Measurements from ENCODE around the gene USP4. TPM values are rescaled to one million over a fixed set of nuclear protein-coding genes. Genes with fewer than 3 reads are reported as not detected.
A peak's percentile ranks its signal among the peaks of the same experiment; 100 is the strongest.

The USP4 gene
- total RNA-seq, 1 experiment from 2014 or later, result 54.1 TPM

DNA sequence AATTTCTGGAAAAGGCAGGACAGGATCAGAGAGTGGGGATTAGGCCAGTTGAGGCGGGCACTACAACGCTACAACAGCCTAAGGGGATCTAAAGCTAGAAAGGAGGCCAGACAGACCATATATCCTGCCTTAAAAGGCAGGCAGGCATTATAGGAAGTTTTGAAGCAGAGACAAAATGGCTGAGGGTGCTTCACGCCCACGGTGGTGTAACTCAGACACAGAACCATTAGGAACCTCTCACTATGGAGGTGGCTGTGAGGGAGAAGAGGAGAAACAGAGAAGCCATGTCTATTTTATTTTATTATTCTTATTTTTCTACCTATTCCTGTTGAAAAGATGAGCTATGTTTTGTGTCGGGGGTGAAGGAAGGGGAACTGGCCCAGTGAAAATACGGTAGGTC, 2.1 kb upstream of the USP4 start:
- intact Hi-C loops (cut with micrococcal nuclease), result loop anchor here (2.0 kb wide), 1 partner anchor 17 kb away; the partner anchor contains the start of gene GPX1
- no peak for DNase-seq (ENCODE audit: unreplicated experiment)
- CTCF ChIA-PET, result interaction anchor here (0.6 to 0.7 kb wide), 2 partner anchors 8 to 103 kb away, joined by 4 read pairs; no protein-coding TSS in a partner anchor
- H3K9me3 Mint-ChIP-seq (ENCODE audit: unreplicated experiment), result no peaks in the 10 kb centered on the region
- no peak overlapping the region for H3K4me3 Mint-ChIP-seq (ENCODE audit: unreplicated experiment)
- H3K4me1 Mint-ChIP-seq (ENCODE audit: insufficient read depth, unreplicated experiment), result peaks cover 28% of the 10 kb centered on the region
- TF ChIP-seq, protein P1, sequence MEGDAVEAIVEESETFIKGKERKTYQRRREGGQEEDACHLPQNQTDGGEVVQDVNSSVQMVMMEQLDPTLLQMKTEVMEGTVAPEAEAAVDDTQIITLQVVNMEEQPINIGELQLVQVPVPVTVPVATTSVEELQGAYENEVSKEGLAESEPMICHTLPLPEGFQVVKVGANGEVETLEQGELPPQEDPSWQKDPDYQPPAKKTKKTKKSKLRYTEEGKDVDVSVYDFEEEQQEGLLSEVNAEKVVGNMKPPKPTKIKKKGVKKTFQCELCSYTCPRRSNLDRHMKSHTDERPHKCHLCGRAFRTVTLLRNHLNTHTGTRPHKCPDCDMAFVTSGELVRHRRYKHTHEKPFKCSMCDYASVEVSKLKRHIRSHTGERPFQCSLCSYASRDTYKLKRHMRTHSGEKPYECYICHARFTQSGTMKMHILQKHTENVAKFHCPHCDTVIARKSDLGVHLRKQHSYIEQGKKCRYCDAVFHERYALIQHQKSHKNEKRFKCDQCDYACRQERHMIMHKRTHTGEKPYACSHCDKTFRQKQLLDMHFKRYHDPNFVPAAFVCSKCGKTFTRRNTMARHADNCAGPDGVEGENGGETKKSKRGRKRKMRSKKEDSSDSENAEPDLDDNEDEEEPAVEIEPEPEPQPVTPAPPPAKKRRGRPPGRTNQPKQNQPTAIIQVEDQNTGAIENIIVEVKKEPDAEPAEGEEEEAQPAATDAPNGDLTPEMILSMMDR (IDR thresholded peaks at IDR 0.05; ENCODE audit: unreplicated experiment), result no peak
- BruUV-seq (replicated peaks), result no TSS peak
- POLR2A ChIA-PET, result interaction anchor here (0.7 to 1.2 kb wide), 2 partner anchors 9 to 16 kb away, joined by 4 to 5 read pairs; no protein-coding TSS in a partner anchor
- no peak overlapping the region for H3K27ac Mint-ChIP-seq (ENCODE audit: low read depth, unreplicated experiment)
- H3K36me3 Mint-ChIP-seq (ENCODE audit: insufficient read depth, unreplicated experiment), result no peaks in the 10 kb centered on the region
- H3K27me3 Mint-ChIP-seq (ENCODE audit: insufficient read depth, unreplicated experiment), result no peaks in the 10 kb centered on the region

DNA sequence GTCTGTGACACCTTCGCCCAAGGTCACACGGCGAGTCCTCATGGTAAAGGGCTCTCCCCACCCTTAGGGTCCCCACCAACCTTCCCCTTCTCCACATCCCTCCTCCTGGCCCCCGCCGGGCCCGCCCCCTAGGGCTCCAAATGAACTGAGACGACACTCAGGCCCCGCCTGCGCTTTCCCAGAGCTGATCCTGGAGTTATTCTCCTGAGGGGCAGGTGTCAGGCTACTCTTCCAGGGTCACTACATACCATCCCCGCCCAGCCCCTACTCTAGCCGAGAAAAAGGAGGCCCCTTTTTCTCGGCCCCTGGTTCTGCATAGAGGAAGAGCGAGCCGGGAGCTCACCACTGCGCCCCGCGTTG, 292 bp downstream of the USP4 start:
- ChIA-PET POLR2A (interaction anchor here (0.6 to 3.5 kb wide), 28 partner anchors 8 to 1864 kb away, joined by 3 to 74 read pairs (median 7); partner anchors contain the start of genes ARIH2, DAG1, GPX1 and IMPDH2), CTCF (interaction anchor here (0.6 to 2.1 kb wide), 19 partner anchors 12 to 227 kb away, joined by 3 to 12 read pairs (median 5); partner anchors contain the start of gene CCDC71)
- BruUV-seq (replicated peaks), result no TSS peak
- Mint-ChIP-seq H3K4me1 (ENCODE audit: insufficient read depth, unreplicated experiment) (peaks cover 16% of the 10 kb centered on the region), H3K9me3 (ENCODE audit: unreplicated experiment) (no peaks in the 10 kb centered on the region), H3K36me3 (ENCODE audit: insufficient read depth, unreplicated experiment) (peaks cover 20% of the 10 kb centered on the region), H3K4me3 (ENCODE audit: unreplicated experiment) (peak overlapping the region; percentile 96), H3K27me3 (ENCODE audit: insufficient read depth, unreplicated experiment) (no peaks in the 10 kb centered on the region), H3K27ac (ENCODE audit: low read depth, unreplicated experiment) (peak overlapping the region; percentile 87)
- intact Hi-C loops (cut with micrococcal nuclease), result no loop called here
- no peak for DNase-seq (ENCODE audit: unreplicated experiment)
- TF ChIP-seq, protein P1 (IDR thresholded peaks at IDR 0.05; ENCODE audit: unreplicated experiment), result no peak

DNA sequence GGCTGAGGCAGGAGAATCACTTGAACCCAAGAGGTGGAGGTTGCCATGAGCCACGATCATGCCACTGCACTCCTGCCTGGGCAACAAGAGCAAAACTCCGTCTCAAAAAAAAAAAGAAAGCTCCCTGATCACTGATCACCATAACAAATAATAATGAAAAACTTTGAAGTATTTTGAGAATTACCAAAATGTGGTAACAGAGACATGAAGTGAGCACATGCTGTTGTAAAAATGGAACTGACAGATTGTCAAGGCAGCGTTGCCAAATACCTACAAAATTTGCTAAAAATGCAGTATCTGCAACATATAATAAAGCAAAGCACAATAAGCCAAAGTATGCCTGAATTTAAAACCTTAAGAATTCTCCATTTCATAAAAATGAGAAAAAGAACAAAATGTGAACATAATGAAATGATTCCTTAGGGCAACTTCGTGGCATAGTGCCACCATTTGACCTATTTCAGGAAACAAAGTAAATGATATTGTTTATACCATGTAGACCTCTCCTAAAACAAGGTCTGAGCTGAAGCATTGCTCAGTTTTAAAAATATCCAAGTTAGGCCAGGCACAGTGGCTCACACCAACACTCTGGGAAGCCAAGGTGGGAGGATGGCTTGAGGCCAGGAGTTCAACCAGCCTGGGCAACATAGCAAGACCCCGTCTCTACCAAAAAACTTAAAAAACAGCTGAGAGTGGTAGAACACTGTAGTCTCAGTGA, 5.8 kb downstream of the USP4 start:
- TF ChIP-seq, protein P1 (IDR thresholded peaks at IDR 0.05; ENCODE audit: unreplicated experiment), result no peak
- no peaks in the 10 kb centered on the region for H3K27me3 Mint-ChIP-seq (ENCODE audit: insufficient read depth, unreplicated experiment)

DNA sequence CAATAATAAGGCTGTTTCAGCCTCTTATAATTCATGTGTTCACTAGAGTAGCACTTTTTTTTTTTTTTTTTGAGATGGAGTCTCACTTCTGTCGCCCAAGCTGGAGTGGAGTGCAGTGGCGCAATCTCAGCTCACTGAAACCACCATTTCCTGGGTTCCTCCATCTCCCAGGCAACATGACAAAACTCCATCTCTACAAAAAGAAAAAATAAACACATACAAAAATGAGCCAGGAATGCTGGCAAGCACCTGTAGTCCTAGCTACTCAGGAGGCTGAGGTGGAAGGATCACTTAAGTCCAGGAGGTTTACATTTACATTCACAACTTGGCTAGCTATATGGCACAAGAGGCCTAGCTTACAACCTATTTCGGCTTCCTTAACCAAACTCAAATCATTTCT, 6.8 kb downstream of the USP4 start:
- POLR2A ChIA-PET, result no interaction called here
- Mint-ChIP-seq H3K27me3 (ENCODE audit: insufficient read depth, unreplicated experiment) (no peaks in the 10 kb centered on the region), H3K4me3 (ENCODE audit: unreplicated experiment) (no peak overlapping the region), H3K36me3 (ENCODE audit: insufficient read depth, unreplicated experiment) (peaks cover 73% of the 10 kb centered on the region), H3K4me1 (ENCODE audit: insufficient read depth, unreplicated experiment) (no peaks in the 10 kb centered on the region), H3K27ac (ENCODE audit: low read depth, unreplicated experiment) (no peak overlapping the region), H3K9me3 (ENCODE audit: unreplicated experiment) (no peaks in the 10 kb centered on the region)
- intact Hi-C loops (cut with micrococcal nuclease), result no loop called here
- BruUV-seq (replicated peaks), result no TSS peak
- DNase-seq (ENCODE audit: unreplicated experiment), result peak; percentile 50
- TF ChIP-seq, protein P1 (IDR thresholded peaks at IDR 0.05; ENCODE audit: unreplicated experiment), result no peak
- CTCF ChIA-PET, result interaction anchor here (0.5 kb wide), 1 partner anchor 115 kb away, joined by 3 read pairs; no protein-coding TSS in a partner anchor

More for the DNA sequence above, 5.8 kb downstream of the USP4 start:
- intact Hi-C loops (cut with micrococcal nuclease), result no loop called here
- Mint-ChIP-seq H3K36me3 (ENCODE audit: insufficient read depth, unreplicated experiment) (peaks cover 72% of the 10 kb centered on the region), H3K4me1 (ENCODE audit: insufficient read depth, unreplicated experiment) (peaks cover 1% of the 10 kb centered on the region), H3K9me3 (ENCODE audit: unreplicated experiment) (no peaks in the 10 kb centered on the region), H3K4me3 (ENCODE audit: unreplicated experiment) (no peak overlapping the region), H3K27ac (ENCODE audit: low read depth, unreplicated experiment) (no peak overlapping the region)
- no peak for DNase-seq (ENCODE audit: unreplicated experiment)
- ChIA-PET POLR2A (no interaction called here), CTCF (interaction anchor here (2.0 kb wide), 1 partner anchor 115 kb away, joined by 5 read pairs; no protein-coding TSS in a partner anchor)
- BruUV-seq (replicated peaks), result no TSS peak
